GM04504 (cell line): ENCODE measurements around the gene FOXP1.

Experiments used
- DNase-seq: peaks from one replicate; pipeline ENCODE4 v3.0.0-alpha.2; 2012; ENCODE audit warnings: low read depth

The FOXP1 gene

DNA sequence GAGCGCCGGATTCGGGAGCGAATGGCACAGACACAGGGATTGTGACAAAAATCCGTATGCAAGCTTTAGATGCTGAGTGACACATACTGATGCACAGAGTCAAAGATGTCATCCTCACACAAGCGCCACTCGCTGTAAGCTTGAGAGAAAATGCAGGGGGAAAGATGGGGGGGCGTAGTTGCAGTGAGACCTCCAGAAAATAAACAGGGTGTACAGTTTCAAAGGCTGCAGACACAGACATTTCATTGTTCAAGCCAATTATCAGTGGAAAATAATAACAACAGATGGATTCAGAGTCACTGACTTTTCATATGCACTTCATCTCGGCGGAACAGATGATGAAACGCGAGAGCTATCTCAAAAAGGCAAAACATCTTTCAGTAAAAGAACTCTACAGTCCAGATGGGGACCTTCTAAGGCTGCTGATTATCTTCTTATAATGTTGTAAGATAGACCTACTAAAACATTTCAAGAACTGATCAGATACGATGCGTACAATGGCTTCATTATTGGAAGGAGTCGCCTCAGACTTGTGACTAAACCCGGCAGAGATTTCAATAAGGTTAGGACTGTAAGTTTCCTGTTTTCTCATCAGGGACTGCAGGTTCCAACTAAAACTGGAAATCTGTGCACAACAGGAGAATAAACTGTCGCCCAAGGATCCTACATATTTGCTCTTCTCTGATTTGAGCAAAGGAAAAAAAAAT, 275.4 kb downstream of the FOXP1 start:
- DNase-seq = no peak

GRCh38 chr3:71305231-71306206, 278.0 kb downstream of the FOXP1 start:
- DNase-seq = no peak

- no peak for DNase-seq
These were observed 278.8 kb downstream of the FOXP1 start for GRCh38 chr3:71304684-71305083.

GRCh38 chr3:71304247-71304646, 279.3 kb downstream of the FOXP1 start:
- no peak for DNase-seq

- no peak for DNase-seq
These were observed 279.8 kb downstream of the FOXP1 start for GRCh38 chr3:71303627-71304200.

- DNase-seq = no peak
These were observed 280.9 kb downstream of the FOXP1 start for GRCh38 chr3:71302604-71303003.

GRCh38 chr3:71300951-71301393, 282.6 kb downstream of the FOXP1 start:
- no peak for DNase-seq

DNA sequence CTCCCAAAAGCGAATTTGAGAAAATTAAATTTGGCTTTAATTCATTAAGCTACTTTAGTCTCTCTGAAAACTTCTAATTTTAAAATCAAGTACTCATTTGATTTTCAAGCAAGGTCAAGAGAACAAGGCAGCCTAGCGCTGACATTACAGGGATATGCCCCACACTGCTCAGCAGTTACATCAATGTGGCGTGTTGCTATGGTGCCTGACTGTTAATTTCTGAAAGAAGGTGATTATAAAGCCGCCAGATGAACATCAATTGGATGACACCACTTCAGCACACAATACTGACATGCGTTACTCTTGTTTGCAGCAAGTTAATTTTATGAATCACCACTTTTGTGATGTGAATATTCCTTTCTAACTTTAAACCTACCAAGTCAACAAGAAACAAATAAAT, 284.4 kb downstream of the FOXP1 start:
- no peak for DNase-seq

GRCh38 chr3:71294919-71295318, 288.6 kb downstream of the FOXP1 start:
- no peak for DNase-seq

DNA sequence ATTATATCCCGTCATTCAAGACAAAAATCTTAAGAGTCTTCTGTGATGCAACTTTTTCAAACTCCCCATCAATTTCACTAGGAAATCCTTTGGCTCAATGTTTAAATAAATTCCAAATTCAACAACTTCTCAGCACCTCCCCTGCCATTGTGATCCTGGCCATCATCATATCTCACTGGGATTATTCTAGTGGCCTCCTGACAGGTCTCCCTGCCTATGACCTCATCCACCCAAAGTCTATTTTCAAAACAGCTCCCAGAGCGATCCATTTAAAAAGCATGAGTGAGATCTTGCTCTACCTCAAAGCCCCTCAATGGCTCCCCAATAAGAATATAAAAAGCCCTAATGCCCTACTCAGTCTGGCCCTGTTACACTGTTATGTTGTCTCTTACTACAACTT, 293.2 kb downstream of the FOXP1 start:
- DNase-seq = no peak

- DNase-seq = no peak
These were observed 295.1 kb downstream of the FOXP1 start for GRCh38 chr3:71288269-71288930.

DNA sequence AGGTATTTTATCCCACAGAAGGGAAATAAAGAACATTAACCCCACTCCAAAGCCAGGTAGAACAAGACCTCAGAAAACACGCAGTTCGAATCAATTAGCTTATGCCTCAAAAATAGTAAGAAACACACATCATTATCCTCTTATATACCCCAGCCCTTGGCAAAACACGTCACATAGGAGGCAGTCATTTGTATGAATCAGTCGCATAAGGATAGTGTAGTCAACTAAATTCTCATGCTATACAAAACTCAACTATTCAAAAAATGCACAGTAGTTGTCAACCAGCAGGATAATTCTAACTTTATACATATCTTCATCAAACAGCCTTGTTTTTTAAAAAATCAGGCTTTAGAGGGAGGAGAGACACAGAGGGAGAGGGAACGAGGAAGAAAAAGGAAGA, 298.4 kb downstream of the FOXP1 start:
- DNase-seq = no peak

DNA sequence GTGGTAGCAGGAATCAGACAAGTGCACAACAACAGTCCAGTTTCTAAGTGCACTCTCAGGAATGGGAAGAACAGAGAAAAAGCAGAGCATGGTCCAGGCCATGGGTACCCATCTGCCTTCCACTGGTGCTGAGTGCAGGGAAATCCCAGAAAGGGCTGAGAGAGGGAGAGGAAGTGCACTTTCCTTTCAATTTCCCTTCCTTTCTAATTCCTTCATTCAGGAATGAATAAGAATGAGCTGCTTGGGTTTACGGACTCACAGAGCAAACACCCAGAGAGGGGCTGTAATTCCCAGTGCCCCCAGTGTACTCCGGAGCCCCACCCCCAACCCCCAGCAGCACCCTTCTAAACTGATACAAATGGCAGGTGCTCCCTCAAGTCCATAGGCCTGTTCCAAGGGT, 300.6 kb downstream of the FOXP1 start:
- DNase-seq = no peak

DNA sequence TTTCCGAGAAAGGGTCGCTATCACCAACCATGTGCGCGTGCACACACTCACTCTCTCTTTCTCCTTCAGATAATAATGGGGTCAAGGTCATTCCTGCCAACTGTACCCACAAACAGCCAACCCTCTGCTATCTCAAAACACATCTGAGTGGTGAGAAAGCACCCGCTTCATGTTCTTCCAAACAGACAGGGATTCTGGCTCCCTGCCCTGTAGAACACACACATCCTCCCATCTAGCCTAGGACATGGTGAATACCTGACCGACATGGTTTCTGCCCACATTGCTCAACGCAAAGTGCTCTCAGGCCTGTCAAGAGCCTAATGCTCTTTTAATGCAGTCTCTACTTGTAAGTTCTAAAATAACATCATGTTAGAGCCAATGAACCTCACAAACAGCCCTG, 302.2 kb downstream of the FOXP1 start:
- DNase-seq = no peak

DNA sequence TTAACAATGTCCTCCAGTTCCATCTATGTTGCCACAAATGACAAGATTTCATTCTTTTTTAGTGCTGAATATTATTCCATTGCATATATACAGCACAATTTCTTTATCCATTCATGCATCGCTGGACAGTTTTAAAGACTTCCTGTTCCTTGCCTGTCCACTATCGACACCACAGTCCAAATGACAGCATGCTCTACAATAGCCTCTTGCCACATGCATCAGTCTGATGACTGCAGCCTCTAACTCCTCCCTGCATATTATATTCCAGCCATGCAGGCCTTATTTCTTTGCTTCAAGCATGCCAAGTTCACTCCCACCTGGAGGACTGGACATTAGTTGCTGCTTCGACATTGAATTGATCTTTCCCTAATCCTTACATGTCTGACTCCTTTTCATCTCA, 306.2 kb downstream of the FOXP1 start:
- no peak for DNase-seq

DNA sequence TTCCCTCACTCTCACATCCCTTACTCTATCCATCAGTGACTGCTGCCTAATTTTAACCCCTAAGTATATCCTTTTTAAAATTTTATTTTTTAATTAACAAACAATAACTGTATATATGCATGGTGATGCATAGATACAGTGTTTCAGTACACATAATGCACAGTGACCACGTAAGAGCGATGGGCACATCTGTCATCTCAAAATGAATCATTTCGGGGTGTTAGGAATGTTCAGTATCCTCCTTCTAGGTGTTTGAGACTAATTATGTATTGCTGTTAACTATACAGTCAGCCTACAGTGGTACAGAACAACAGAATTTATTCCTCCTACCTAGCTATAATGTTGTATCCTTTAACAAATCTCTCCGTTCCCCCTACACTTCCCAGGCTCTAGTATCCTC, 307.0 kb downstream of the FOXP1 start:
- DNase-seq = no peak

DNA sequence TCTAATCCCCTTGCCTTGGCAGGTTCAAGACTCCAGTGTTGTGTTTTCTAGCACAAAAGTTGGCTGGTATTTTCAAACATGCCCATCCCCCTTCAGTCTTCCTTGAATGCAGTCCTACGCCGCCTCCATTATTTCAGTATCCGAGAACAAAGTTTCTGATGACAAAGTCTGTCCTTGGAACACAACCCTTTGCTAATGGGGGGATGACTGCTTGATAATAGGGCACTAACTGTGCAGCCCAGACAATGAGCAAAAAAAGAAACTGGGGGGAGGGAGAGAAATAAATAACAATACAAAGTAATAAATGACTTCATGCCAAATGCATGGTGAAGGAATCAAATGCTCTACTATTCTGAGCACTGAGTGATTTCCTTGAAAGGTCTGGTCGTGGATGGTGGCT, 310.1 kb downstream of the FOXP1 start:
- DNase-seq = no peak

- no peak for DNase-seq
These were observed 311.9 kb downstream of the FOXP1 start for GRCh38 chr3:71271596-71271995.

- DNase-seq = no peak
These were observed 313.6 kb downstream of the FOXP1 start for GRCh38 chr3:71269906-71270305.

GRCh38 chr3:71268462-71268999, 315.0 kb downstream of the FOXP1 start:
- no peak for DNase-seq

GRCh38 chr3:71266875-71267274, 316.7 kb downstream of the FOXP1 start:
- no peak for DNase-seq

DNA sequence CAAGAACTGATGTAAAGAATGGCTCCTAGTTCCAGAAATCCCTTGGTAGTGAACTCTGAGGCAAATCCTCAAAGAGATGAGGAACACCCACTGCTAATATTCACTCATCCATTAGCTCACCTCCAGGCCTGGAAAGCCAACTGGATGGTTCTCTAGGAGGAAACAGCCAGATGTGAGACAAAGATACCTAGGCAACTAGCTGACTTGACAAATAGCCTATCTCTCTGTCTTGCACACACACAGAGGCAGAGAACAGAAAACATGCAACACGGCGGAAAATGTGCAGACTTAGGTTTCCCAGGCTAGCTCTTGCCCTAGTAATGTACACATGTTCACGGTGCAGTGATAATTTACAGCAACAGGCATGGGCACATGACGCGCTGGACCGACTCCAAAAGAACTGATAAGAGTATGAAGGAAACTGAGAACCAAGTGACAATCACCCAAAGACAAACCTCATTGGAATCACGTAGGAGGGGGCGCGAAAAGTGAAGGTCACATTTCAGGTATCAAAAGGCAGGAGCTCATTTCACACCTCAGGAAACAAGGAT, 318.1 kb downstream of the FOXP1 start:
- DNase-seq = no peak
